ENCODE data around the gene PDE3A. TPM values are rescaled to one million over a fixed set of nuclear protein-coding genes. Genes with fewer than 3 reads are reported as not detected.
A peak's percentile ranks its signal among the peaks of the same experiment; 100 is the strongest.

Gene PDE3A
- total RNA-seq, 1 donor from 2014 or later, result 0.39 TPM

GRCh38 chr12:20490213-20490612, 121.9 kb downstream of the PDE3A start:
- DNase-seq (ENCODE audit: low read depth in 2 of 2), result no peak

- DNase-seq (ENCODE audit: low read depth in 2 of 2), result no peak
Observed at GRCh38 chr12:20491290-20491689, 123.0 kb downstream of the PDE3A start.

- peak in 1 of 2 donors; percentile 48 for DNase-seq (ENCODE audit: low read depth in 2 of 2)
Observed at GRCh38 chr12:20492251-20492760, 124.0 kb downstream of the PDE3A start.

- no peak for DNase-seq (ENCODE audit: low read depth in 2 of 2)
Observed at GRCh38 chr12:20493934-20494333, 125.6 kb downstream of the PDE3A start.

- DNase-seq (ENCODE audit: low read depth in 2 of 2), result no peak
Observed at GRCh38 chr12:20494851-20495250, 126.5 kb downstream of the PDE3A start.

- no peak for DNase-seq (ENCODE audit: low read depth in 2 of 2)
Observed at GRCh38 chr12:20495997-20496396, 127.7 kb downstream of the PDE3A start.

GRCh38 chr12:20497707-20498106, 129.4 kb downstream of the PDE3A start:
- no peak for DNase-seq (ENCODE audit: low read depth in 2 of 2)

- DNase-seq (ENCODE audit: low read depth in 2 of 2), result no peak
Observed at GRCh38 chr12:20501958-20502357, 133.6 kb downstream of the PDE3A start.

GRCh38 chr12:20503858-20504257, 135.5 kb downstream of the PDE3A start:
- DNase-seq (ENCODE audit: low read depth in 2 of 2), result no peak

- no peak for DNase-seq (ENCODE audit: low read depth in 2 of 2)
Observed at GRCh38 chr12:20505056-20505455, 136.7 kb downstream of the PDE3A start.

- no peak for DNase-seq (ENCODE audit: low read depth in 2 of 2)
Observed at GRCh38 chr12:20507056-20507455, 138.7 kb downstream of the PDE3A start.

- DNase-seq (ENCODE audit: low read depth in 2 of 2), result no peak
Observed at GRCh38 chr12:20507711-20508110, 139.4 kb downstream of the PDE3A start.

GRCh38 chr12:20508359-20508758, 140.0 kb downstream of the PDE3A start:
- DNase-seq (ENCODE audit: low read depth in 2 of 2), result no peak

GRCh38 chr12:20508962-20509361, 140.6 kb downstream of the PDE3A start:
- DNase-seq (ENCODE audit: low read depth in 2 of 2), result no peak

GRCh38 chr12:20510811-20511210, 142.5 kb downstream of the PDE3A start:
- no peak for DNase-seq (ENCODE audit: low read depth in 2 of 2)

GRCh38 chr12:20513189-20513588, 144.9 kb downstream of the PDE3A start:
- DNase-seq (ENCODE audit: low read depth in 2 of 2), result no peak

GRCh38 chr12:20514598-20514997, 146.3 kb downstream of the PDE3A start:
- DNase-seq (ENCODE audit: low read depth in 2 of 2), result no peak

- DNase-seq (ENCODE audit: low read depth in 2 of 2), result no peak
Observed at GRCh38 chr12:20520532-20520931, 152.2 kb downstream of the PDE3A start.

GRCh38 chr12:20523658-20524057, 155.3 kb downstream of the PDE3A start:
- DNase-seq (ENCODE audit: low read depth in 2 of 2), result no peak

GRCh38 chr12:20524113-20524512, 155.8 kb downstream of the PDE3A start:
- DNase-seq (ENCODE audit: low read depth in 2 of 2), result no peak

GRCh38 chr12:20525064-20525610, 156.8 kb downstream of the PDE3A start:
- DNase-seq (ENCODE audit: low read depth in 2 of 2), result no peak

GRCh38 chr12:20527417-20528163, 159.3 kb downstream of the PDE3A start:
- DNase-seq (ENCODE audit: low read depth in 2 of 2), result no peak

- DNase-seq (ENCODE audit: low read depth in 2 of 2), result no peak
Observed at GRCh38 chr12:20528208-20528607, 159.9 kb downstream of the PDE3A start.
